ENCODE measurements around the gene ANKRD36B.
"Not testable (repeated sequence)": the region's sequence is repeated elsewhere in the genome, so short reads cannot be mapped to it uniquely, and the experiment has no call there.

The ANKRD36B gene

DNA sequence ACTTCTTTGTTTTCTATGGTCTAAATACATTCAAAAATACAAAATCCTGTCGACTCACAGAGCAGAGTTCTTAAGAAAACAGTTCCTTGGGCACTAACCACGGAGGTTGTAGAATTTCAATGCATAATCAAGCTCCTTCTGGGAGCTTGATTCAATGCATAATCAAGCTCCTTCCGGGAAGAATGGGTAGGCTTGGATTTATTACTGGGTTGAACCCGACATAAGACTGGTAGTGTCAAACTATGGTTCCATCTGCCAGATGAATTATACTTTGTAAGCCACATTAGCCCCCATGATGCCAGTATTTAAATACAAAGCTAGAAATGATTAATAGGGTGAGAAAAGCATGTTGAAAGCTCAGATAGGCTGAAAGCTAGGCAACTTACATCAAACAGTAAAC, 94.0 kb downstream of the ANKRD36B start:
- not testable (repeated sequence) for H3K4me3 ChIP-seq (ENCODE audit: low read depth, low read length, poor library complexity, severe bottlenecking); H3K27me3 ChIP-seq (ENCODE audit: insufficient read depth, low read length)

GRCh38 chr2:97490141-97490540, 99.5 kb downstream of the ANKRD36B start:
- not testable (repeated sequence) for H3K4me2 ChIP-seq (ENCODE audit: low read length); H3K27ac ChIP-seq (ENCODE audit: low read depth, low read length, poor library complexity, severe bottlenecking); H3K27me3 ChIP-seq (ENCODE audit: insufficient read depth, low read length); H3K79me2 ChIP-seq (ENCODE audit: insufficient read depth, low read length); H2AFZ ChIP-seq (ENCODE audit: low read length); H4K20me1 ChIP-seq (ENCODE audit: insufficient read depth, low read length); H3F3A ChIP-seq (ENCODE audit: insufficient read depth, low read length); H3K4me1 ChIP-seq (ENCODE audit: insufficient read depth, low read length, severe bottlenecking); H3K9me2 ChIP-seq (ENCODE audit: low read depth, low read length); H3K36me3 ChIP-seq (ENCODE audit: insufficient read depth, low read length); H3K4me3 ChIP-seq (ENCODE audit: low read depth, low read length, poor library complexity, severe bottlenecking); H3K9ac ChIP-seq (ENCODE audit: low read length); H3K9me3 ChIP-seq (ENCODE audit: low read length)

More for the DNA sequence above, 94.0 kb downstream of the ANKRD36B start:
- not testable (repeated sequence) for H3K9me2 ChIP-seq (ENCODE audit: low read depth, low read length); H3K36me3 ChIP-seq (ENCODE audit: insufficient read depth, low read length); H2AFZ ChIP-seq (ENCODE audit: low read length); H4K20me1 ChIP-seq (ENCODE audit: insufficient read depth, low read length); H3K4me1 ChIP-seq (ENCODE audit: insufficient read depth, low read length, severe bottlenecking); H3K4me2 ChIP-seq (ENCODE audit: low read length); H3K27ac ChIP-seq (ENCODE audit: low read depth, low read length, poor library complexity, severe bottlenecking); H3K9me3 ChIP-seq (ENCODE audit: low read length); H3F3A ChIP-seq (ENCODE audit: insufficient read depth, low read length); H3K9ac ChIP-seq (ENCODE audit: low read length); H3K79me2 ChIP-seq (ENCODE audit: insufficient read depth, low read length)

All from OCI-LY1 (cell line).